H1 (cell line): ENCODE results near the gene HACL1. TPM values are rescaled to one million over a fixed set of nuclear protein-coding genes. Genes with fewer than 3 reads are reported as not detected.

ENCODE experiments used
- BACH1 ChIP-seq: IDR thresholded peaks from 2 replicates; pipeline ENCODE4 v1.6.1; 2012; ENCODE audit warnings: low read length, improper control_type of control experiment
- CHD2 ChIP-seq: IDR thresholded peaks from 2 replicates; pipeline ENCODE4 v1.6.1; 2012; ENCODE audit warnings: low read length, improper control_type of control experiment
- CTBP2 ChIP-seq: IDR thresholded peaks from 2 replicates; pipeline ENCODE4 v1.7.0; 2011; ENCODE audit warnings: borderline replicate concordance, mild to moderate bottlenecking, moderate library complexity, mixed read lengths, low read length; ENCODE audit not compliant: insufficient read depth, insufficient read length
- ZNF274 ChIP-seq: IDR thresholded peaks from 2 replicates; pipeline ENCODE4 v1.7.0; 2012; ENCODE audit warnings: low read length, borderline replicate concordance; ENCODE audit errors: extremely low read depth
- polyA plus RNA-seq, 7 experiments: library from polyadenylated mRNA; depleted of rRNA in 3 of 7; stranded (reverse) in 5 of 7; unstranded in 2 of 7; fragments of >200 nt in 5 of 7; fragments of 200-250 nt in 2 of 7; gene quantifications; 1 replicate in 5 of 7; 2 replicates in 1 of 7; 4 replicates in 1 of 7; pipeline versions ENCODE4 v1.2.1 to v1.2.3, GENCODE V29; 2011 to 2013; ENCODE audit warnings: missing spikeins in 2 of 7, mixed read lengths in 2 of 7
- total RNA-seq: library from RNA; stranded (reverse); fragmentation: NEBNext Ultra II Directional; extraction: Animal tissue kit (Norgen Biotek cat#: 25700); gene quantifications from 2 replicates; pipeline ENCODE4 v1.2.1, GENCODE V29; 2021
- TF ChIP-seq, protein P1 (sequence below): fragments of 300-600 bp; sonication (generic); IDR thresholded peaks from 2 replicates; pipeline ENCODE4 v1.7.1; 2012; ENCODE audit warnings: low read length, moderate library complexity, mild to moderate bottlenecking, inconsistent platforms; ENCODE audit not compliant: insufficient replicate concordance

Gene HACL1
- total and polyA plus RNA-seq, 2 of the 8 experiments (the other 6 are each of a cell fraction or from before 2014, with no cell fraction given), result 38.2 to 46.0 TPM

GRCh38 chr3:15541371-15541770, 60.0 kb downstream of the HACL1 start (continued):
- TF ChIP-seq, protein P1, sequence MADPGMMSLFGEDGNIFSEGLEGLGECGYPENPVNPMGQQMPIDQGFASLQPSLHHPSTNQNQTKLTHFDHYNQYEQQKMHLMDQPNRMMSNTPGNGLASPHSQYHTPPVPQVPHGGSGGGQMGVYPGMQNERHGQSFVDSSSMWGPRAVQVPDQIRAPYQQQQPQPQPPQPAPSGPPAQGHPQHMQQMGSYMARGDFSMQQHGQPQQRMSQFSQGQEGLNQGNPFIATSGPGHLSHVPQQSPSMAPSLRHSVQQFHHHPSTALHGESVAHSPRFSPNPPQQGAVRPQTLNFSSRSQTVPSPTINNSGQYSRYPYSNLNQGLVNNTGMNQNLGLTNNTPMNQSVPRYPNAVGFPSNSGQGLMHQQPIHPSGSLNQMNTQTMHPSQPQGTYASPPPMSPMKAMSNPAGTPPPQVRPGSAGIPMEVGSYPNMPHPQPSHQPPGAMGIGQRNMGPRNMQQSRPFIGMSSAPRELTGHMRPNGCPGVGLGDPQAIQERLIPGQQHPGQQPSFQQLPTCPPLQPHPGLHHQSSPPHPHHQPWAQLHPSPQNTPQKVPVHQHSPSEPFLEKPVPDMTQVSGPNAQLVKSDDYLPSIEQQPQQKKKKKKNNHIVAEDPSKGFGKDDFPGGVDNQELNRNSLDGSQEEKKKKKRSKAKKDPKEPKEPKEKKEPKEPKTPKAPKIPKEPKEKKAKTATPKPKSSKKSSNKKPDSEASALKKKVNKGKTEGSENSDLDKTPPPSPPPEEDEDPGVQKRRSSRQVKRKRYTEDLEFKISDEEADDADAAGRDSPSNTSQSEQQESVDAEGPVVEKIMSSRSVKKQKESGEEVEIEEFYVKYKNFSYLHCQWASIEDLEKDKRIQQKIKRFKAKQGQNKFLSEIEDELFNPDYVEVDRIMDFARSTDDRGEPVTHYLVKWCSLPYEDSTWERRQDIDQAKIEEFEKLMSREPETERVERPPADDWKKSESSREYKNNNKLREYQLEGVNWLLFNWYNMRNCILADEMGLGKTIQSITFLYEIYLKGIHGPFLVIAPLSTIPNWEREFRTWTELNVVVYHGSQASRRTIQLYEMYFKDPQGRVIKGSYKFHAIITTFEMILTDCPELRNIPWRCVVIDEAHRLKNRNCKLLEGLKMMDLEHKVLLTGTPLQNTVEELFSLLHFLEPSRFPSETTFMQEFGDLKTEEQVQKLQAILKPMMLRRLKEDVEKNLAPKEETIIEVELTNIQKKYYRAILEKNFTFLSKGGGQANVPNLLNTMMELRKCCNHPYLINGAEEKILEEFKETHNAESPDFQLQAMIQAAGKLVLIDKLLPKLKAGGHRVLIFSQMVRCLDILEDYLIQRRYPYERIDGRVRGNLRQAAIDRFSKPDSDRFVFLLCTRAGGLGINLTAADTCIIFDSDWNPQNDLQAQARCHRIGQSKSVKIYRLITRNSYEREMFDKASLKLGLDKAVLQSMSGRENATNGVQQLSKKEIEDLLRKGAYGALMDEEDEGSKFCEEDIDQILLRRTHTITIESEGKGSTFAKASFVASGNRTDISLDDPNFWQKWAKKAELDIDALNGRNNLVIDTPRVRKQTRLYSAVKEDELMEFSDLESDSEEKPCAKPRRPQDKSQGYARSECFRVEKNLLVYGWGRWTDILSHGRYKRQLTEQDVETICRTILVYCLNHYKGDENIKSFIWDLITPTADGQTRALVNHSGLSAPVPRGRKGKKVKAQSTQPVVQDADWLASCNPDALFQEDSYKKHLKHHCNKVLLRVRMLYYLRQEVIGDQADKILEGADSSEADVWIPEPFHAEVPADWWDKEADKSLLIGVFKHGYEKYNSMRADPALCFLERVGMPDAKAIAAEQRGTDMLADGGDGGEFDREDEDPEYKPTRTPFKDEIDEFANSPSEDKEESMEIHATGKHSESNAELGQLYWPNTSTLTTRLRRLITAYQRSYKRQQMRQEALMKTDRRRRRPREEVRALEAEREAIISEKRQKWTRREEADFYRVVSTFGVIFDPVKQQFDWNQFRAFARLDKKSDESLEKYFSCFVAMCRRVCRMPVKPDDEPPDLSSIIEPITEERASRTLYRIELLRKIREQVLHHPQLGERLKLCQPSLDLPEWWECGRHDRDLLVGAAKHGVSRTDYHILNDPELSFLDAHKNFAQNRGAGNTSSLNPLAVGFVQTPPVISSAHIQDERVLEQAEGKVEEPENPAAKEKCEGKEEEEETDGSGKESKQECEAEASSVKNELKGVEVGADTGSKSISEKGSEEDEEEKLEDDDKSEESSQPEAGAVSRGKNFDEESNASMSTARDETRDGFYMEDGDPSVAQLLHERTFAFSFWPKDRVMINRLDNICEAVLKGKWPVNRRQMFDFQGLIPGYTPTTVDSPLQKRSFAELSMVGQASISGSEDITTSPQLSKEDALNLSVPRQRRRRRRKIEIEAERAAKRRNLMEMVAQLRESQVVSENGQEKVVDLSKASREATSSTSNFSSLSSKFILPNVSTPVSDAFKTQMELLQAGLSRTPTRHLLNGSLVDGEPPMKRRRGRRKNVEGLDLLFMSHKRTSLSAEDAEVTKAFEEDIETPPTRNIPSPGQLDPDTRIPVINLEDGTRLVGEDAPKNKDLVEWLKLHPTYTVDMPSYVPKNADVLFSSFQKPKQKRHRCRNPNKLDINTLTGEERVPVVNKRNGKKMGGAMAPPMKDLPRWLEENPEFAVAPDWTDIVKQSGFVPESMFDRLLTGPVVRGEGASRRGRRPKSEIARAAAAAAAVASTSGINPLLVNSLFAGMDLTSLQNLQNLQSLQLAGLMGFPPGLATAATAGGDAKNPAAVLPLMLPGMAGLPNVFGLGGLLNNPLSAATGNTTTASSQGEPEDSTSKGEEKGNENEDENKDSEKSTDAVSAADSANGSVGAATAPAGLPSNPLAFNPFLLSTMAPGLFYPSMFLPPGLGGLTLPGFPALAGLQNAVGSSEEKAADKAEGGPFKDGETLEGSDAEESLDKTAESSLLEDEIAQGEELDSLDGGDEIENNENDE, result no peak
- no peak for TF ChIP-seq ZNF274
- no peak for TF ChIP-seq CHD2
- no peak for TF ChIP-seq BACH1
- TF ChIP-seq CTBP2, result no peak
